GM18499 (cell line): ENCODE data around the gene DMD.
"Not testable (repeated sequence)": the region's sequence is repeated elsewhere in the genome, so short reads cannot be mapped to it uniquely, and the experiment has no call there.

Experiments
- ATAC-seq: cut with Tn5 transposase; IDR thresholded peaks from one replicate; pipeline ENCODE4 v1.9.1; 2021; ENCODE audit warnings: moderate number of reproducible peaks; ENCODE audit not compliant: insufficient read depth, unreplicated experiment

Gene DMD

GRCh38 chrX:33160273-33160672, 51.1 kb downstream of the DMD start:
- no peak for ATAC-seq

GRCh38 chrX:33156152-33156726, 55.1 kb downstream of the DMD start:
- ATAC-seq: no peak

GRCh38 chrX:33149580-33149979, 61.8 kb downstream of the DMD start:
- ATAC-seq: no peak

GRCh38 chrX:33149085-33149484, 62.3 kb downstream of the DMD start:
- no peak for ATAC-seq

- ATAC-seq: no peak
Measured at GRCh38 chrX:33142331-33142730, 69.0 kb downstream of the DMD start.

- ATAC-seq: no peak
Measured at GRCh38 chrX:33138677-33139249, 72.6 kb downstream of the DMD start.

- no peak for ATAC-seq
Measured at GRCh38 chrX:33134164-33134563, 77.2 kb downstream of the DMD start.

- ATAC-seq: no peak
Measured at GRCh38 chrX:33133320-33133719, 78.0 kb downstream of the DMD start.

- ATAC-seq: no peak
Measured at GRCh38 chrX:33132569-33132968, 78.8 kb downstream of the DMD start.

GRCh38 chrX:33129607-33130006, 81.7 kb downstream of the DMD start:
- no peak for ATAC-seq

- ATAC-seq: no peak
Measured at GRCh38 chrX:33128048-33128805, 83.1 kb downstream of the DMD start.

- ATAC-seq: no peak
Measured at GRCh38 chrX:33126469-33126868, 84.9 kb downstream of the DMD start.

- no peak for ATAC-seq
Measured at GRCh38 chrX:33109858-33110257, 101.5 kb downstream of the DMD start.

- ATAC-seq: no peak
Measured at GRCh38 chrX:33106737-33107136, 104.6 kb downstream of the DMD start.

GRCh38 chrX:33095079-33095478, 116.3 kb downstream of the DMD start:
- no peak for ATAC-seq

- ATAC-seq: no peak
Measured at GRCh38 chrX:33087411-33087810, 123.9 kb downstream of the DMD start.

GRCh38 chrX:33086886-33087285, 124.5 kb downstream of the DMD start:
- ATAC-seq: no peak

GRCh38 chrX:33082371-33082770, 129.0 kb downstream of the DMD start:
- ATAC-seq: no peak

GRCh38 chrX:33078273-33078672, 133.1 kb downstream of the DMD start:
- no peak for ATAC-seq

- not testable (repeated sequence) for ATAC-seq
Measured at GRCh38 chrX:33073660-33074059, 137.7 kb downstream of the DMD start.

- no peak for ATAC-seq
Measured at GRCh38 chrX:33065415-33065814, 145.9 kb downstream of the DMD start.

GRCh38 chrX:33062041-33062440, 149.3 kb downstream of the DMD start:
- ATAC-seq: no peak
